Loucy (cell line): Measurements from ENCODE around the gene MPZL3.

ENCODE experiments used
- H2AFZ ChIP-seq: fragments of 200-600 bp; sonication (generic); 2 replicates; pipeline ENCODE4 v1.6.0; 2016; ENCODE audit warnings: antibody characterized with exemption, mild to moderate bottlenecking, low read length, moderate library complexity
- H3F3A ChIP-seq: fragments of 200-600 bp; 2 replicates; pipeline ENCODE4 v1.6.0; 2016; ENCODE audit warnings: antibody characterized with exemption, low read depth, mild to moderate bottlenecking
- H3K27me3 ChIP-seq: fragments of 200-600 bp; sonication (generic); 2 replicates; pipeline ENCODE4 v1.6.1; 2014; ENCODE audit warnings: low read length, mild to moderate bottlenecking; ENCODE audit not compliant: insufficient read depth, poor library complexity, severe bottlenecking
- H3K36me3 ChIP-seq: fragments of 200-600 bp; sonication (generic); 2 replicates; pipeline ENCODE4 v1.6.1; 2016; ENCODE audit warnings: low read length; ENCODE audit not compliant: insufficient read depth
- H3K4me1 ChIP-seq: fragments of 200-600 bp; sonication (generic); 2 replicates; pipeline ENCODE4 v1.5.1; 2014; ENCODE audit warnings: low read length, mild to moderate bottlenecking; ENCODE audit not compliant: insufficient read depth, poor library complexity, severe bottlenecking
- H3K4me2 ChIP-seq: fragments of 200-600 bp; sonication (generic); 2 replicates; pipeline ENCODE4 v1.6.0; 2014; ENCODE audit warnings: antibody characterized with exemption, low read length, low read depth, mild to moderate bottlenecking; ENCODE audit not compliant: poor library complexity, severe bottlenecking
- H3K4me3 ChIP-seq: fragments of 200-600 bp; sonication (generic); 2 replicates; pipeline ENCODE4 v1.5.1; 2014; ENCODE audit warnings: low read length, mild to moderate bottlenecking, mixed read lengths; ENCODE audit not compliant: poor library complexity, severe bottlenecking
- H3K79me2 ChIP-seq: fragments of 200-600 bp; sonication (generic); 2 replicates; pipeline ENCODE4 v1.6.1; 2014; ENCODE audit warnings: low read length; ENCODE audit not compliant: insufficient read depth
- H3K9ac ChIP-seq: fragments of 200-600 bp; sonication (generic); 2 replicates; pipeline ENCODE4 v1.6.0; 2014; ENCODE audit warnings: mild to moderate bottlenecking, low read depth, low read length, moderate library complexity; ENCODE audit not compliant: poor library complexity, severe bottlenecking
- H3K9me2 ChIP-seq: fragments of 200-600 bp; sonication (generic); replicated peaks from 2 replicates; pipeline ENCODE4 v1.6.1; 2016; ENCODE audit warnings: low read depth, low read length, mixed read lengths
- H3K9me3 ChIP-seq: fragments of 200-600 bp; sonication (generic); 2 replicates; pipeline ENCODE4 v1.6.1; 2014; ENCODE audit warnings: mild to moderate bottlenecking, antibody characterized with exemption, low read length, low read depth; ENCODE audit not compliant: insufficient read depth
- H4K20me1 ChIP-seq: fragments of 200-600 bp; sonication (generic); 2 replicates; pipeline ENCODE4 v1.6.0; 2014; ENCODE audit warnings: antibody characterized with exemption, low read length, mild to moderate bottlenecking; ENCODE audit not compliant: insufficient read depth, poor library complexity, severe bottlenecking
- CTCF ChIP-seq: fragments of 200-600 bp; sonication (generic); conservative IDR thresholded peaks from 2 replicates; pipeline ENCODE4 v1.5.1; 2014; ENCODE audit warnings: mild to moderate bottlenecking, antibody characterized with exemption, low read length
- EZH2phosphoT487 ChIP-seq: fragments of 200-600 bp; IDR thresholded peaks from 2 replicates; pipeline ENCODE4 v1.6.1; 2018; ENCODE audit warnings: antibody characterized with exemption, mild to moderate bottlenecking, moderate library complexity, borderline replicate concordance

MPZL3 gene

DNA sequence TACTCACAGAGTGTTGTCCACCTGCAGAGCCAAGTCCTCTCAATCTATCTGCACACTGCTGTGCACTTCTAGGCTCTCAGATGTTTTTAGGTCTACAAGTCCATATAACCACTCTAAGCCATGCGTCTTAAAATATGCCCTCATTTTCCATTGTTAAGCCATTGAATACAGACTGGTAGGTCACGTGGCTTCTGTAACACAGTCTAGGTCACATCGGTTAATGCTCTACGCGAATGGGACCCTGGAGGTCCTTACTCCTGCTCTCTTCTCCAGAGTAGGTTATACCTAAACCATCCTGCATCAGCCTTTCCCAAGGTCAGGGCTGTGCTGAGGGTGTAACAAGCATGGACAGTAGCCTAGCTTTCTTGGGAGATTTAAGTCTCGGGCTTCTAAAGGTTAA lies 28.2 kb downstream of the MPZL3 start:
- H3K9me3 ChIP-seq: no peaks in the 10 kb centered on the region
- H3K79me2 ChIP-seq: no peaks in the 10 kb centered on the region
- H3K4me2 ChIP-seq: no peak overlapping the region
- H2AFZ ChIP-seq: no peak overlapping the region
- no peaks in the 10 kb centered on the region for H3F3A ChIP-seq
- H3K9ac ChIP-seq: no peak overlapping the region
- peaks cover 4% of the 10 kb centered on the region for H3K4me1 ChIP-seq
- no peaks in the 10 kb centered on the region for H4K20me1 ChIP-seq
- H3K4me3 ChIP-seq: no peak overlapping the region
- no peaks in the 10 kb centered on the region for H3K36me3 ChIP-seq
- TF ChIP-seq EZH2phosphoT487: no peak
- TF ChIP-seq CTCF: no peak
- no peaks in the 10 kb centered on the region for H3K9me2 ChIP-seq
- H3K27me3 ChIP-seq: peaks cover 51% of the 10 kb centered on the region

- TF ChIP-seq CTCF: no peak
- no peak for TF ChIP-seq EZH2phosphoT487
- Histone ChIP-seq H3K79me2 (no peaks in the 10 kb centered on the region), H3K36me3 (no peaks in the 10 kb centered on the region), H3K9me2 (no peaks in the 10 kb centered on the region), H3K4me2 (no peak overlapping the region), H3K4me1 (peaks cover 4% of the 10 kb centered on the region), H3K9me3 (no peaks in the 10 kb centered on the region), H3F3A (no peaks in the 10 kb centered on the region), H3K9ac (no peak overlapping the region), H4K20me1 (no peaks in the 10 kb centered on the region), H2AFZ (no peak overlapping the region), H3K27me3 (peaks cover 51% of the 10 kb centered on the region), H3K4me3 (no peak overlapping the region)
Observed at GRCh38 chr11:118223570-118223969, 28.6 kb downstream of the MPZL3 start.

DNA sequence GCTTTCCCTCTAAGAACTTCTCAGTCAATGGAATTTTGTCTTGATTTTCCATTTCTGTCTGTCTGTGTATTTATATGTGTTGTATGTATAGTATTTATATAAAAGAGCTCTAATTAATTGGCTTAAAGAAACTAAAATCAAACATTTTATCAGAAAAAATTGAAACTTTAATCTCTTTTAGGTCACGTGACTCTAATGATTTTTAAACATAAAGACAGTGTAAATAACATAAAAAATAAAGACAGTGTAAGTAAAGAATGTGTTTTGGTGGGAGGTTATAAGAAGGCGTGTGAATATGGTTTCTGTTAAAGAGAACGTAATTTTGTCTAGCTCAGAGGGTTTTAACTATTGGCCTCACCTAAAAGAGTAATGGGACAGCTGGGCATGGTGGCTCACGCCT lies 29.7 kb downstream of the MPZL3 start:
- Histone ChIP-seq H3K36me3 (no peaks in the 10 kb centered on the region), H3K4me1 (no peaks in the 10 kb centered on the region), H2AFZ (no peak overlapping the region), H3K79me2 (no peaks in the 10 kb centered on the region), H3K4me2 (no peak overlapping the region), H4K20me1 (no peaks in the 10 kb centered on the region), H3K9ac (no peak overlapping the region), H3K27me3 (peaks cover 51% of the 10 kb centered on the region), H3K9me2 (no peaks in the 10 kb centered on the region), H3F3A (no peaks in the 10 kb centered on the region), H3K4me3 (no peak overlapping the region), H3K9me3 (no peaks in the 10 kb centered on the region)
- TF ChIP-seq EZH2phosphoT487 (no peak), CTCF (no peak)
